ENCODE results near the gene GRAP. TPM values are rescaled to one million over a fixed set of nuclear protein-coding genes. Genes with fewer than 3 reads are reported as not detected.

The GRAP gene
- total RNA-seq, 2 donors from 2014 or later, result 0.15 TPM; not detected in 1

DNA sequence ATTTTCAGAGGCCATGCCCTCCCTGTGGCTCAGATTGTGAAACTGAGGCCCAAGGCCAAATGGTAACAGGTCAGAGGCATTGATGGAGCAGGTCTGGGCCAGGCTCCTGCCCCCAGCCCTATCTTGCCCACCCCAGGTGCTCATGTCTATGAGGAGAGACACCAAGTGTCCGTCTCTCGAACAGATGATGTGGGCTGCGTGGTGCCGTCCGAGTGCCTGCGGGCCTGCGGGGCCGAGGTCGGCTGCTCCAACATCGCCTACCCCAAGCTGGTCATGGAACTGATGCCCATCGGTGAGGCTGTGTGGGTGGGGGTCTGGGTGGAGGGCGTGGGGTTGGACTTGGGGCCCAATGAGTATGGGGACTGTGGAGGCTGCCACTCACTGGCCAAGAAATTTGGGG, 33.5 kb downstream of the GRAP start:
- H3K4me1 ChIP-seq (ENCODE audit: control insufficient read depth, insufficient read depth, low read length), result no peaks in the 10 kb centered on the region
- WGBS, 2 experiments (ENCODE audit: insufficient coverage in 1 of 2, insufficient read length in 1 of 2), result 96 to 100% methylated on average over 3 to 12 of the region's 12 CpGs
- Mint-ChIP-seq H3K4me1 (peaks cover 19% of the 10 kb centered on the region), H3K4me3 (no peak overlapping the region), H3K9me3 (no peaks in the 10 kb centered on the region), H3K27ac (no peak overlapping the region), H3K27me3 (ENCODE audit: insufficient read depth) (no peaks in the 10 kb centered on the region), H3K36me3 (ENCODE audit: low read depth) (no peaks in the 10 kb centered on the region)
- no peak overlapping the region for H3K4me3 ChIP-seq (ENCODE audit: low read length)
- H3K9me3 ChIP-seq (ENCODE audit: control insufficient read depth, low read length), result no peaks in the 10 kb centered on the region
- DNase-seq, result no peak
- H3K27me3 ChIP-seq (ENCODE audit: control insufficient read depth, insufficient read depth, low read length, poor library complexity, severe bottlenecking), result no peaks in the 10 kb centered on the region
- no peak overlapping the region for H3K9ac ChIP-seq (ENCODE audit: extremely low read depth, low read length, poor library complexity, severe bottlenecking)
- H3K27ac ChIP-seq (ENCODE audit: low read depth, low read length), result no peak overlapping the region
- H3K36me3 ChIP-seq (ENCODE audit: control insufficient read depth, insufficient read depth, low read length), result no peaks in the 10 kb centered on the region
- TF ChIP-seq, protein P1, sequence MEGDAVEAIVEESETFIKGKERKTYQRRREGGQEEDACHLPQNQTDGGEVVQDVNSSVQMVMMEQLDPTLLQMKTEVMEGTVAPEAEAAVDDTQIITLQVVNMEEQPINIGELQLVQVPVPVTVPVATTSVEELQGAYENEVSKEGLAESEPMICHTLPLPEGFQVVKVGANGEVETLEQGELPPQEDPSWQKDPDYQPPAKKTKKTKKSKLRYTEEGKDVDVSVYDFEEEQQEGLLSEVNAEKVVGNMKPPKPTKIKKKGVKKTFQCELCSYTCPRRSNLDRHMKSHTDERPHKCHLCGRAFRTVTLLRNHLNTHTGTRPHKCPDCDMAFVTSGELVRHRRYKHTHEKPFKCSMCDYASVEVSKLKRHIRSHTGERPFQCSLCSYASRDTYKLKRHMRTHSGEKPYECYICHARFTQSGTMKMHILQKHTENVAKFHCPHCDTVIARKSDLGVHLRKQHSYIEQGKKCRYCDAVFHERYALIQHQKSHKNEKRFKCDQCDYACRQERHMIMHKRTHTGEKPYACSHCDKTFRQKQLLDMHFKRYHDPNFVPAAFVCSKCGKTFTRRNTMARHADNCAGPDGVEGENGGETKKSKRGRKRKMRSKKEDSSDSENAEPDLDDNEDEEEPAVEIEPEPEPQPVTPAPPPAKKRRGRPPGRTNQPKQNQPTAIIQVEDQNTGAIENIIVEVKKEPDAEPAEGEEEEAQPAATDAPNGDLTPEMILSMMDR (conservative IDR thresholded peaks at IDR 0.05), result no peak

DNA sequence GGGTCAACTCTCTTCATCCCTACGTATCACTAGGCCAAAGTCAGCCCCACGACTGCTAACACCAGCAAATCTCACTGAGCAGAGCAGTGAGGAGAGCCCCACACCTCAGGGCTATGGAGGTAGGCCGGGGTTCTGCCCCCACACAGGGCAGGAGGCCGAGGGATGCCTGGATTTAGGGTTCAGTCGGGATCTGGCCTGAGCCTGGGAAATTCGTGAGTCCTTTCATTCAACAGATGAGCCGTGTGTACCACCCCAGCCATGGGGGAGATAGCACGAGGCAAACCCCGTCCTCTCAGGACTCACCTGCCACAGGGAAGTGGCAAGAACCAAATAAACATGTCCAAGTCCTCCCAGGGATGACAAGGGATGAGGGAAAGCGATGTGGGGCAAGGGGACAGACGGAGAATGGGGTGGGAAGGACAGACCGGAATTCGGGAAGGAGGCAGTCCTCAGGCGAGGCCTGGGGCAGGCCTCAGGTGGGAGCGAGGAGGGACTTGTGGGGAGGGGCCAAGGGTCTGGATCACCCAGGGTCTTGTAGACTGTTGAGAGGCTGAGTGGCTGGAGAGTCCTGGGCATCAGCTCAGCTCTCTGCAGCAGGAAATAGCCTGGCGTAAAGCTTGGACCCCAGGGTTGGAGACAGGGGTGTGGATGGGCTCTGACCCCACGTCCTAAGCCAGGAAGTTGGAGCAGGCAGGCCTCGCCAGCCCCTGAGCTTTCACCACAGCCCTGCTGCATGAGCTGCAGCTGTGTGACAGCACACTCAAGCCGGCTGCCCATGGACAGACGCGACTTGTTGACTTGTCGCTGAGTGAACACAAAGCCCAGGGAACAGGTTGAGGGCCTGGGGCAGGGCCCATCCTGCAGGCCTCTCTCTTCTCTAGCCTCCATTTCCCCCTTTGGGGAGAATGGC, 34.3 kb downstream of the GRAP start:
- 92% methylated on average over 13 to 22 of the region's 22 CpGs for WGBS, 2 experiments (ENCODE audit: insufficient coverage in 1 of 2, insufficient read length in 1 of 2)
- H3K36me3 Mint-ChIP-seq (ENCODE audit: low read depth), result no peaks in the 10 kb centered on the region
- H3K27me3 Mint-ChIP-seq (ENCODE audit: insufficient read depth), result no peaks in the 10 kb centered on the region
- H3K4me3 Mint-ChIP-seq, result no peak overlapping the region
- peaks cover 19% of the 10 kb centered on the region for H3K4me1 Mint-ChIP-seq
- H3K9ac ChIP-seq (ENCODE audit: extremely low read depth, low read length, poor library complexity, severe bottlenecking), result no peak overlapping the region
- H3K4me1 ChIP-seq (ENCODE audit: control insufficient read depth, insufficient read depth, low read length), result no peaks in the 10 kb centered on the region
- peak overlapping the region; percentile 37 for H3K27ac Mint-ChIP-seq
- H3K9me3 ChIP-seq (ENCODE audit: control insufficient read depth, low read length), result no peaks in the 10 kb centered on the region
- no peaks in the 10 kb centered on the region for H3K36me3 ChIP-seq (ENCODE audit: control insufficient read depth, insufficient read depth, low read length)
- no peak for DNase-seq
- H3K4me3 ChIP-seq (ENCODE audit: low read length), result no peak overlapping the region
- H3K27me3 ChIP-seq (ENCODE audit: control insufficient read depth, insufficient read depth, low read length, poor library complexity, severe bottlenecking), result no peaks in the 10 kb centered on the region
- no peaks in the 10 kb centered on the region for H3K9me3 Mint-ChIP-seq
- no peak overlapping the region for H3K27ac ChIP-seq (ENCODE audit: low read depth, low read length)
- TF ChIP-seq, protein P1 (conservative IDR thresholded peaks at IDR 0.05), result no peak

DNA sequence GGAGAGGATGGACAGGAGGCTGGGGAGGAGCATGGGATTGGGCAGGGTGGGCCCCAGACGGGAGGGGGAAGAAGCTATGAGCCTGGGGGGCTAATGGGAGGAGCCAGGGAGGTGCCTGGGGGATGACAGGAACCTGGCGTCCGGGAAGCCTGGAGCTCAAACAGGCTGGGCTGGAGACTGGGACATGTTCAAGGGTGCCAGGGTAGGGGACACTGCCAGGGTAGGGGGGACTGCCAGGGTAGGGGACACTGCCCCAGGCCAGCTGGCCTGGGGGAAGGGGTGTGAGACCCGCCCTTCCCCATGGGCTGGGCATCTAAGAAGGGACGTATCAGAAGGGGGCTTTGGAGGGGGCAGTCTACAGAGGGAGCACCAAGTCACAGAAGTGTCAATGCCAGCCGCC, 35.2 kb downstream of the GRAP start:
- Mint-ChIP-seq H3K27me3 (ENCODE audit: insufficient read depth) (no peaks in the 10 kb centered on the region), H3K4me3 (no peak overlapping the region), H3K27ac (peak overlapping the region; percentile 84), H3K36me3 (ENCODE audit: low read depth) (no peaks in the 10 kb centered on the region), H3K4me1 (peaks cover 19% of the 10 kb centered on the region), H3K9me3 (peaks cover 7% of the 10 kb centered on the region)
- Histone ChIP-seq H3K27me3 (ENCODE audit: control insufficient read depth, insufficient read depth, low read length, poor library complexity, severe bottlenecking) (no peaks in the 10 kb centered on the region), H3K9me3 (ENCODE audit: control insufficient read depth, low read length) (peaks cover 5% of the 10 kb centered on the region), H3K4me3 (ENCODE audit: low read length) (no peak overlapping the region), H3K4me1 (ENCODE audit: control insufficient read depth, insufficient read depth, low read length) (no peaks in the 10 kb centered on the region), H3K9ac (ENCODE audit: extremely low read depth, low read length, poor library complexity, severe bottlenecking) (no peak overlapping the region), H3K27ac (ENCODE audit: low read depth, low read length) (no peak overlapping the region), H3K36me3 (ENCODE audit: control insufficient read depth, insufficient read depth, low read length) (no peaks in the 10 kb centered on the region)
- TF ChIP-seq, protein P1 (conservative IDR thresholded peaks at IDR 0.05), result no peak
- DNase-seq, result no peak
- 84 to 88% methylated on average over 4 to 6 of the region's 6 CpGs for WGBS, 2 experiments (ENCODE audit: insufficient coverage in 1 of 2, insufficient read length in 1 of 2)
